ENCODE measurements around the gene SPHK2.

GRCh38 chr19:48619692-48620585 lies 633 bp downstream of the SPHK2 start:
- TF ChIP-seq CTCF (IDR thresholded peaks at IDR 0.05) = no peak
- TF ChIP-seq EZH2 (IDR thresholded peaks at IDR 0.05) = no peak
